DND-41 (cell line): Measurements from ENCODE around the gene NFATC3.

Experiments
- CTCF ChIP-seq: IDR thresholded peaks from 2 replicates; pipeline ENCODE4 v1.5.1; 2012; ENCODE audit warnings: borderline replicate concordance, low read length, moderate library complexity, mild to moderate bottlenecking; ENCODE audit not compliant: poor library complexity, severe bottlenecking; ENCODE audit errors: extremely low read depth
- EZH2 ChIP-seq: IDR thresholded peaks from 3 replicates; pipeline ENCODE4 v1.6.1; 2012; ENCODE audit warnings: borderline replicate concordance, low read depth, mild to moderate bottlenecking, moderate library complexity, low read length, inconsistent platforms; ENCODE audit not compliant: severe bottlenecking

GRCh38 chr16:68188170-68188569, 103.0 kb downstream of the NFATC3 start:
- no peak for TF ChIP-seq CTCF
- TF ChIP-seq EZH2, result no peak
